GM18873 (cell line): ENCODE results near the gene DVL1.

ENCODE experiments used
- ATAC-seq: cut with Tn5 transposase; IDR thresholded peaks from one replicate; pipeline ENCODE4 v1.9.1; 2021; ENCODE audit warnings: mild to moderate bottlenecking, moderate library complexity, moderate number of reproducible peaks; ENCODE audit not compliant: unreplicated experiment, low FRiP score

Gene DVL1

DNA sequence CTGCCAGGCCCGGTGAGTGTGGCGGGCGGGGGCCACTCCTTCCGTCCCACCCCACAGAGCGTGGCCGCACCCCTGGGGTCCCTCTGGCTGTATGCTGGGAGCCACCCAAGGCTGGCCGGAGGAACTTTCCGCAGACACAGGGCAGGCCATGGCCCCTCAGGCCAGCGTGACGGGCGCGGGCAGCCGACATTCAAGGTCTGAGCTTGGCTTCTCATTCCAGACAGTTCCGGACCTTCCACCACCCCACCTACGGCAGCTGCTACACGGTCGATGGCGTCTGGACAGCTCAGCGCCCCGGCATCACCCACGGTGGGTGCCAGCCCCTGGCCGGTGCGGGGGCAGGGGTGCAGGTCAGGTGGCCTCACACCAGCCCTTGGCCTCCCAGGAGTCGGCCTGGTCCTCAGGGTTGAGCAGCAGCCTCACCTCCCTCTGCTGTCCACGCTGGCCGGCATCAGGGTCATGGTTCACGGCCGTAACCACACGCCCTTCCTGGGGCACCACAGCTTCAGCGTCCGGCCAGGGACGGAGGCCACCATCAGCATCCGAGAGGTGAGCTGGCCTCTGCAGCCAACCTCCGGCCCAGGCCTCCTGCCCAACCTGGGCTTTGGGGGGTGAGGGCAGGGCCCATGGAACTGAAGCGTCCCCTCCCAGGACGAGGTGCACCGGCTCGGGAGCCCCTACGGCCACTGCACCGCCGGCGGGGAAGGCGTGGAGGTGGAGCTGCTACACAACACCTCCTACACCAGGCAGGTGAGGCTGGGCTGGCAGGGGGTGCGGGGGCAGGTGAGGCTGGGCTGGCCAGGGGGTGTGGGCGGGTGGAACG, 61.7 kb downstream of the DVL1 start:
- no peak for ATAC-seq

DNA sequence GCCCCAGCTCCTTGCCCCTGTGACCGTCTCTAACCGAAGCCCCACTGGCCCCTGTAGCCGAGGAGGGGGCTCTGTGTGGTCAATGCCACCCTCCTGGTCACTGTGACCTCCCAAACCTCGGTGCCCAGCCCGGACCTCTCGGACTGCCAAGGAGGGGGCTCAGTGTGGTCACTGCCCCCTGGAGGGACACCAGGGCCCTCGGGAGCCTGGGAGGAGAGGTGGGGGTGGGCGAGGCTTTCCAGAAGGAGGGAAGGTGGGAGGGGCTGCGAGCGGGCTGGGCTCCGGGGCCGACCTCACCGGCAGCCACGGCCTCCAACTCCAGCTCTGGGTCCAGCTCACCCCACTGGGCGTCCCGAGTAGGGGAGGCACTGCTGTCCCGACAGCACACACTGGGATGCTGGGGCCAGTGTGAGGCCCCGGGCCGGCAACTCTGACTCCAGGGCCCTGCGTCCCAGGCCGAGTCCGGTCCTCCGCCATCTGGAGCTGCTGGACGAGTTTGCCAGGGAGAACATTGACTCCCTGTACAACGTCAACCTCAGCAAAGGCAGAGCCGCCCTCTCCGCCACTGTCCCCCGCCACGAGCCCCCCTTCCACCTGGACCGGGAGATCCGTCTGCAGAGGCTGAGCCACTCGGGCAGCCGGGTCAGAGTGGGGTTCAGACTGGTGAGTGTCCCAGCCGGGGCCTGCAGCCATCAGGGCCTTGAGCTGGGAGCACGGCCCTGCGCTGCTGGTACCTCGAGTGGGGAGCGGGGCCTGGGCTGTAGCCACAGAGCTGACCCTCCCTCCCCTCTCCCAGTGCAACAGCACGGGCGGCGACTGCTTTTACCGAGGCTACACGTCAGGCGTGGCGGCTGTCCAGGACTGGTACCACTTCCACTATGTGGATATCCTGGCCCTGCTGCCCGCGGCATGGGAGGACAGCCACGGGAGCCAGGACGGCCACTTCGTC, 62.6 kb downstream of the DVL1 start:
- ATAC-seq = no peak

DNA sequence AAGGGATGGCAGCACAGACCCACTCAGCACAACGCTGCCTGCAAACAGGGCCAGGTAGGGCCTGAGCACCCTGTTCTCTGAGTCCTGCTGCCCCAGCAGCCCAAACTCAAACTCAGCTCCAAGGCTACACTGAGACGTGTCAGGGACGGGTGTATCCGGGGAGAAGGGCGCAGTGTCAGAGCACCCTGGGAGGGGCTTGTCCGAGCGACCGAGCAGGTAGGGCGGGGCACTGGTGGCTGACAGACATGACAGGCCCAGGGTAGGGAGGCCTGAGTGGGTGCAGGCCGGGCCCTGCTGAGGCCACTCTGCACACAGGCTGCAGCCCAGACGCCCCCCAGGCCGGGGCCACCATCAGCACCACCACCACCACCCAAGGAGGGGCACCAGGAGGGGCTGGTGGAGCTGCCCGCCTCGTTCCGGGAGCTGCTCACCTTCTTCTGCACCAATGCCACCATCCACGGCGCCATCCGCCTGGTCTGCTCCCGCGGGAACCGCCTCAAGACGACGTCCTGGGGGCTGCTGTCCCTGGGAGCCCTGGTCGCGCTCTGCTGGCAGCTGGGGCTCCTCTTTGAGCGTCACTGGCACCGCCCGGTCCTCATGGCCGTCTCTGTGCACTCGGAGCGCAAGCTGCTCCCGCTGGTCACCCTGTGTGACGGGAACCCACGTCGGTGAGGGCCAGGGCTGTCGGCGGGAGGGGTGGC, 63.5 kb downstream of the DVL1 start:
- ATAC-seq = no peak
